ENCODE data around the gene CLIC4. TPM values are rescaled to one million over a fixed set of nuclear protein-coding genes. Genes with fewer than 3 reads are reported as not detected.

The CLIC4 gene
- total and polyA plus RNA-seq, 9 of the 15 experiments (the other 6 are each of a cell fraction or from before 2014, with no cell fraction given): 16.0 to 67.5 (median 38.4) TPM

GRCh38 chr1:24705260-24706073 lies 39.8 kb upstream of the CLIC4 start (continued):
- TF ChIP-seq ZHX1 (conservative IDR thresholded peaks at IDR 0.05; ENCODE audit: low read length): no peak
- no peak for TF ChIP-seq NR2C2 (CRISPR knock-in tag; IDR thresholded peaks at IDR 0.05)
- TF ChIP-seq NR2C2 (tag; IDR thresholded peaks at IDR 0.05): no peak
- TF ChIP-seq, protein P1, sequence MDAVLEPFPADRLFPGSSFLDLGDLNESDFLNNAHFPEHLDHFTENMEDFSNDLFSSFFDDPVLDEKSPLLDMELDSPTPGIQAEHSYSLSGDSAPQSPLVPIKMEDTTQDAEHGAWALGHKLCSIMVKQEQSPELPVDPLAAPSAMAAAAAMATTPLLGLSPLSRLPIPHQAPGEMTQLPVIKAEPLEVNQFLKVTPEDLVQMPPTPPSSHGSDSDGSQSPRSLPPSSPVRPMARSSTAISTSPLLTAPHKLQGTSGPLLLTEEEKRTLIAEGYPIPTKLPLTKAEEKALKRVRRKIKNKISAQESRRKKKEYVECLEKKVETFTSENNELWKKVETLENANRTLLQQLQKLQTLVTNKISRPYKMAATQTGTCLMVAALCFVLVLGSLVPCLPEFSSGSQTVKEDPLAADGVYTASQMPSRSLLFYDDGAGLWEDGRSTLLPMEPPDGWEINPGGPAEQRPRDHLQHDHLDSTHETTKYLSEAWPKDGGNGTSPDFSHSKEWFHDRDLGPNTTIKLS (IDR thresholded peaks at IDR 0.05; ENCODE audit: borderline replicate concordance, low read depth): no peak
- TF ChIP-seq NELFE (IDR thresholded peaks at IDR 0.05; ENCODE audit: insufficient read depth, insufficient read length): no peak
- TF ChIP-seq ZSCAN29 (IDR thresholded peaks at IDR 0.05): no peak
- TF ChIP-seq TSC22D4 (tag; IDR thresholded peaks at IDR 0.05): no peak
- TF ChIP-seq, protein P2, sequence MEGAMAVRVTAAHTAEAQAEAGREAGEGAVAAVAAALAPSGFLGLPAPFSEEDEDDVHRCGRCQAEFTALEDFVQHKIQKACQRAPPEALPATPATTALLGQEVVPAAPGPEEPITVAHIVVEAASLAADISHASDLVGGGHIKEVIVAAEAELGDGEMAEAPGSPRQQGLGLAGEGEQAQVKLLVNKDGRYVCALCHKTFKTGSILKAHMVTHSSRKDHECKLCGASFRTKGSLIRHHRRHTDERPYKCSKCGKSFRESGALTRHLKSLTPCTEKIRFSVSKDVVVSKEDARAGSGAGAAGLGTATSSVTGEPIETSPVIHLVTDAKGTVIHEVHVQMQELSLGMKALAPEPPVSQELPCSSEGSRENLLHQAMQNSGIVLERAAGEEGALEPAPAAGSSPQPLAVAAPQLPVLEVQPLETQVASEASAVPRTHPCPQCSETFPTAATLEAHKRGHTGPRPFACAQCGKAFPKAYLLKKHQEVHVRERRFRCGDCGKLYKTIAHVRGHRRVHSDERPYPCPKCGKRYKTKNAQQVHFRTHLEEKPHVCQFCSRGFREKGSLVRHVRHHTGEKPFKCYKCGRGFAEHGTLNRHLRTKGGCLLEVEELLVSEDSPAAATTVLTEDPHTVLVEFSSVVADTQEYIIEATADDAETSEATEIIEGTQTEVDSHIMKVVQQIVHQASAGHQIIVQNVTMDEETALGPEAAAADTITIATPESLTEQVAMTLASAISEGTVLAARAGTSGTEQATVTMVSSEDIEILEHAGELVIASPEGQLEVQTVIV (CRISPR knock-in tag; IDR thresholded peaks at IDR 0.05; ENCODE audit: borderline replicate concordance): no peak
- TF ChIP-seq, protein P3, sequence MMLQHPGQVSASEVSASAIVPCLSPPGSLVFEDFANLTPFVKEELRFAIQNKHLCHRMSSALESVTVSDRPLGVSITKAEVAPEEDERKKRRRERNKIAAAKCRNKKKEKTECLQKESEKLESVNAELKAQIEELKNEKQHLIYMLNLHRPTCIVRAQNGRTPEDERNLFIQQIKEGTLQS (IDR thresholded peaks at IDR 0.05): no peak
- TF ChIP-seq, protein P3 (CRISPR knock-in tag; conservative IDR thresholded peaks at IDR 0.05): no peak
- no peak for TF ChIP-seq NR4A1 (CRISPR knock-in tag; IDR thresholded peaks at IDR 0.05)
- TF ChIP-seq NR4A1 (tag; IDR thresholded peaks at IDR 0.05): no peak
- no peak for TF ChIP-seq CEBPG (CRISPR knock-in tag; IDR thresholded peaks at IDR 0.05)
- TF ChIP-seq CEBPG (tag; conservative IDR thresholded peaks at IDR 0.05 in 1 of 2, IDR thresholded peaks at IDR 0.05 in 1 of 2): no peak
- TF ChIP-seq NONO (IDR thresholded peaks at IDR 0.05; ENCODE audit: low read depth in 2 of 2, low read length in 1 of 2): no peak
- TF ChIP-seq ZNF316 (IDR thresholded peaks at IDR 0.05): no peak
- TF ChIP-seq HNRNPUL1 (IDR thresholded peaks at IDR 0.05; ENCODE audit: low read length): no peak
- peak; percentile 91 for TF ChIP-seq RBM25 (IDR thresholded peaks at IDR 0.05; ENCODE audit: low read depth, low read length, severe bottlenecking)
- no peak for TF ChIP-seq PREB (CRISPR knock-in tag; IDR thresholded peaks at IDR 0.05)

Data from K562 (cell line).